GOT3 (cell line): ENCODE measurements around the gene HYAL4.
"Not testable (repeated sequence)": the region's sequence is repeated elsewhere in the genome, so short reads cannot be mapped to it uniquely, and the experiment has no call there.

Source experiments
- DNase-seq: peaks from one replicate; lab custom pipeline; 2025; ENCODE audit warnings: mixed read lengths; lab: John Stamatoyannopoulos, UW

The HYAL4 gene

GRCh38 chr7:123846217-123846891 is 1.4 kb downstream of the HYAL4 start:
- no peak for DNase-seq

- DNase-seq: no peak
Measured at GRCh38 chr7:123847868-123848267, 2.9 kb downstream of the HYAL4 start.

DNA sequence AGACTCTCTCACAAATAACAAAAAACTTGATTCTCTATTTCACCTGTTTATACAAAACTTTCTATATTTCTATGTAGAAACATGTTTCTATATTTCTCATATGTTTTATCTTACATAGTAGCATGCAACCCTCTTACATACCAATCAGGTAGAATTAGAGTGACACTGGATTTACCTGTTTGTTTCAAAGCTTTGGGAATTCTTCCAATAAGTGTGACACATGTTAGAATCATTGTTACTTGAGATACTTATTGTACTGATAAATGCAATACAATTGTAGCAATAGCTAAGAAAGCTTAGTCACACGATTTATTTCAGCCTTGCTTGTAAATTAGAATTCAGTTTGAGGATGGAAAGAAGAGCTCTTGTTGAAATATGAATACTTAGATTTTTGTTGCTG is 4.9 kb downstream of the HYAL4 start:
- no peak for DNase-seq

- DNase-seq: not testable (repeated sequence)
Measured at GRCh38 chr7:123851404-123851803, 6.4 kb downstream of the HYAL4 start.

- not testable (repeated sequence) for DNase-seq
Measured at GRCh38 chr7:123854291-123854690, 9.3 kb downstream of the HYAL4 start.

DNA sequence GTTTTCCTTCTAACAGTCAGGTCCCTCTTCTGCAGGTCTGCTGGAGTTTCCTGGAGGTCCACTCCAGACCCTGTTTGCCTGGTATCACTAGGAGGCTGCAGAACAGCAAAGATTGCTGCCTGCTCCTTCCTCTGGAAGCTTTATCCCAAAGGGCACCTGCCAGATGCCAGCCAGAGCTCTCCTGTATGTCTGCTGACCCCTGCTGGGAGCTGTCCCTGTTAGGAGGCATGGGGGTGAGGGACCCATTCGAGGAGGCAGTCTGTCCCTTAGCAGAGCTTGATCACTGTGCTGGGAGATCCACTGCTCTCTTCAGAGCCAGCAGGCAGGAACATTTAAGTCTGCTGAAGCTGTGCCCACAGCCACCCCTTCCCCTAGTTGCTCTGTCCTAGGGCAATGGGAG is 11.5 kb downstream of the HYAL4 start:
- DNase-seq: not testable (repeated sequence)

DNA sequence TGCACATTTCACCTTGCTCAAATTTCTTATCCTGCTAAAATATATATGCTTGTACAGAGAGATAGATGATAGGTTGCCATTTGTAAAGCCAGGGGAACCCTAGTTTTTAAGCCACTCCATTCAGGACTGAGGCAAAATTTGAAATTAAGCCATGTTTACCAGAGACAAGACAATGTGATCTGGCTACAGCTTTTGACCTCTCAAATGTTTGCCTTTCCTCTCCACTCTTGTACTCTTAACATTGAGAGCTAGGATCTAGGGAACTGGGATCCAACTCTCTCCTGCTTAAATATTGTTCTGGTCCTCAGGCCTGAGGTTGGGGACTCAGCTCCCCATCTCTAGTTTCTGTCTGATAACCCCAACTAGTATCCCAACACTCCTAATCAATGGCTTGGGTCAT is 15.9 kb downstream of the HYAL4 start:
- no peak for DNase-seq

DNA sequence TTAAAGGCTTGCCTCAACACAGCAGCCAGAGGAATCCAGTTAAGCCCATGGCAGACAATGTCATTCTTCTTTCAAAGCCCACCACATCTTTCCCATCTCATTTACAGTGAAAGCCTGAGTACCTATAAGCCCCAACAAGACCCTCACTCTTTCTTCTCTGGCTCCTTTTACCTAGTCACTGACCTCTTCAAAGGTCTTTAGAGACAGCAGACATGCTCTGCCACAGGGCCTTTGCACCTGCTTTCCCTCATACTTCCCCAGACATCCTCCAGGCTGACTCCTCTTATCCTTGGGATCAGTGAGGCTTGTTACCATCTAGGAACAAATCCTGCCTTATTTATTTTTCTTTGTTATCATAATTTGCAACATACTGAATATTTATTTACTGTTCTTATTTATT is 17.8 kb downstream of the HYAL4 start:
- no peak for DNase-seq

DNA sequence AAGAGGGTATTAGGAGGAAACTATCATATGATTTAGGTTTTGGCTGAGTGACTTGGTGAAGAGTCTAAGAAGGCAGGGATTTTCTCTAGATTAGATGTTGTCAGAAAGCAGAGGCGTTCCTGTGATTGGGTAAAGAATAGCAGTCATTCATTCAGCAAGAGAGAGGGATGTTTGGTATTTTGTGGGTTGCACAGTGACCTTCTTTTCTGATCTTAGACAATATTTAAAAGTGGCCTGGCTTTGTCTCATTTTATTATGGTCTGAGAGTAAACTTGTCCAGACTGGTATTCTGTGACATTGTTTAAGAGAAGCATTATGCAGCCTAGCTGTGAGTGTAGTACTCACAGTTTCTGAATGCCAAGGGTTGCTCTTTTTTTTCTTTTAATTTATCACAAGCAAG is 18.5 kb downstream of the HYAL4 start:
- DNase-seq: no peak

- no peak for DNase-seq
Measured at GRCh38 chr7:123864012-123864411, 19.0 kb downstream of the HYAL4 start.

GRCh38 chr7:123864436-123864835 is 19.5 kb downstream of the HYAL4 start:
- no peak for DNase-seq

GRCh38 chr7:123864966-123865365 is 20.0 kb downstream of the HYAL4 start:
- DNase-seq: no peak

DNA sequence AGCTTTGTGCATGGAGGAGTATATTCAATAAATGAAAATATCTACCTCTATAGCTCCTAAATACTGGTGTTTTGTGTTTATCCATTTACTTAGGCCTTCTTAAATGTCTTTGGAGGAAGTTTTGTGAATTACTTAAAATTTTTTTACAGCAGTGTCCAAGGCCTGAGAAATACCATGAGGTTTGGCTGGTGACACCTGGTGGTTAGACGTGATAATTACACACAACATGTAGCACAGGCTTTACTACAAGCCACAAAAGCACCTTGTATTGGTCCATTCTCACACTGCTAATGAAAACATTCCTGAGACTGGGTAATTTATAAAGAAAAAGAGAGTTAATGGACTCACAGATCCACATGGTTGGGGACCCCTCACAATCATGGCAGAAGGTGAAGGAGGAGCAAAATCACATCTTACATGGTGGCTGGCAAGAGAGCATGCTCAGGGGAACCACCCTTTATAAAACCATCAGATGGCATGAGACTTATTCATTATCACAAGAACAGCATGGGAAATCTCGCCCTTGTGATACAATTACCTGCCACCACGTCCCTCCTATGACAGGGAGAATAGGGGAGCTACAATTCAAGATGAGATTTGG is 20.6 kb downstream of the HYAL4 start:
- DNase-seq: no peak

- no peak for DNase-seq
Measured at GRCh38 chr7:123867225-123867624, 22.3 kb downstream of the HYAL4 start.

- DNase-seq: no peak
Measured at GRCh38 chr7:123871998-123872867, 27.3 kb downstream of the HYAL4 start.

DNA sequence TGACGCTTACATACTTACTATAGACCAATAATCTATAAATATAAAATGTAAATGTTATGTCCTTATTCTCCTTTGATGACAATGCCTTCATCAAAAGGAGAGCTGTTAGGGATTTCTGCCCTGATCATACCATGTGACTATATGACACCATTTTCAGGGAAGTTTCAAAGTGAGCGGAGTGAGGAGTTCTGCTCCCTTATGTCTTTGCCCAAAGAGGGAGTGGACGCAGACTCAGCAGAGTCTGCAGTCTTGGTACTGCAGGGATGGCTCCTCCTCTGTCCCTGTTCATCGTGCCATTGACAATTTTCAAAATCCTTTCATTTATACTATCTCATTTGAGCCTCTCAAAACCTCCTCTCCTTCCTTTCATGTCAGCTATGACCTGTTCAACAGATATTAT is 27.9 kb downstream of the HYAL4 start:
- DNase-seq: no peak

DNA sequence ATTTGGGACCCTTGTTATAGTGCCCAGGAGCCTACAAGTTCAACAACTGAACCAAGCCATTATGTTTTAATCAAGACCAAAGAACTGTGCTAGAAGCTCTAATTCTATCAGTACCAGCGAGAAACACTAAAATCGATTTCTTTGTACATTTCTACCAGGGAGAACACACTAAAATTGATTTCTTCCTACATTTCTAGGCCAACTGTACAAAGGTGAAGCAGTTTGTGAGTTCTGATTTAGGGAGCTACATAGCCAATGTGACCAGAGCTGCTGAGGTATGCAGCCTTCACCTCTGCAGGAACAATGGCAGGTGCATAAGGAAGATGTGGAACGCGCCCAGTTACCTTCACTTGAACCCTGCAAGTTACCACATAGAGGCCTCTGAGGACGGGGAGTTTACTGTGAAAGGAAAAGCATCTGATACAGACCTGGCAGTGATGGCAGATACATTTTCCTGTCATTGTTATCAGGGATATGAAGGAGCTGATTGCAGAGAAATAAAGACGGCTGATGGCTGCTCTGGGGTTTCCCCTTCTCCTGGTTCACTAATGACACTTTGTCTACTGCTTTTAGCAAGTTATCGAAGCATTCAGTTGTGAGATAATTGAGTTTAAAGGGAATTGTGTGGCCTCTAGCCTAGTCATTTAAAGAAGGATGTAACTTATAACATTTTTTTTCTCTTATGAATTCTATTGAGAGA is 31.7 kb downstream of the HYAL4 start:
- no peak for DNase-seq

- no peak for DNase-seq
Measured at GRCh38 chr7:123879628-123880027, 34.7 kb downstream of the HYAL4 start.

GRCh38 chr7:123881300-123881699 is 36.3 kb downstream of the HYAL4 start:
- DNase-seq: no peak

DNA sequence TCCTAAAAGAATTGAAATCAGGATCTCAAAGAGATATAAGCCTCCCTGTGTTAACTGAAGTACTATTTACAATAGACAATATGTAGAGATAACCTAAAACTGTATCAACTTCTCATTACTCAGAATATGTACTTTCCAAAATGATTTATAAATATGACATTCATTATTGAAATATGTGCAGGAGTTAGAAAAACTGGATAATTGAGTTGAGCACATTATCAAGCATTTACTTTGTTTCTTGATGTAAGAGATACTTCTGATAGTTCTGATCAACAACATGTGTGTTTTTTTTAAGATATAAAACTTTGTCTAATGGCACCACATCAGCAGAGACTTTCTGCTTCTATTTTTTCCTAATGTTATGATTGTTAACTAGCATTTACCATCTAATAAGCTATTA is 38.2 kb downstream of the HYAL4 start:
- no peak for DNase-seq

DNA sequence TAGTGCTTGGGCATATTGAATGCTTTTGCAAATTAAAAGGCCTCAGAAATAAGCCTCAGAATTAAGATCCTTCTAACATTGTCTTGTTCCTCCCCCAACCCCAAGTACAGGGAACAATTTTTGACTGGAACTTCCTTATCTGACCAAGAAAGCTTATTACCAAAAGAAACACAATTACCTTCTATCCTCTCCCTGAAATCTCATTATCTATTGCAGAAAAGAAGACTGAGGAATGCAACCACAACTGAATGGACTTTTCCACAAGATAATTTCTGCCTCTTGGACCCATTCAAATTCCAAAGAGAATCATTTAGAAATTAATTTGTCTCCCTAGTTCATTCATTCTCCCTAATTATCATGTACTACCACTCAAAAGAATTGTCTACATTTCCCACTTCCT is 43.2 kb downstream of the HYAL4 start:
- DNase-seq: no peak

DNA sequence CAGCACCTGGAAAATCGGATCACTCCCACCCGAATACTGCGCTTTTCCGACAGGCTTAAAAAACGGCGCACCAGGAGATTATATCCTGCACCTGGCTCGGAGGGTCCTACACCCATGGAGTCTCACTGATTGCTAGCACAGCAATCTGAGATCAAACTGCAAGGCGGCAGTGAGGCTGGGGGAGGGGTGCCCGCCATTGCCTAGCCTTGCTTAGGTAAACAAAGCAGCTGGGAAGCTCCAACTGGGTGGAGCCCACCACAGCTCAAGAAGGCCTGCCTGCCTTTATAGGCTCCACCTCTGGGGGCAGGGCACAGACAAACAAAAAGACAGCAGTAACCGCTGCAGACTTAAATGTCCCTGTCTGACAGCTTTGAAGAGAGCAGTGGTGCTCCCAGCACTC is 49.8 kb downstream of the HYAL4 start:
- not testable (repeated sequence) for DNase-seq
